ENCODE measurements around the gene SYAP1. TPM values are rescaled to one million over a fixed set of nuclear protein-coding genes. Genes with fewer than 3 reads are reported as not detected.
A peak's percentile ranks its signal among the peaks of the same experiment; 100 is the strongest.

The SYAP1 gene
- total and polyA plus RNA-seq, 9 of the 15 experiments (the other 6 are each of a cell fraction or from before 2014, with no cell fraction given): 5.7 to 35.3 (median 27.6) TPM

DNA sequence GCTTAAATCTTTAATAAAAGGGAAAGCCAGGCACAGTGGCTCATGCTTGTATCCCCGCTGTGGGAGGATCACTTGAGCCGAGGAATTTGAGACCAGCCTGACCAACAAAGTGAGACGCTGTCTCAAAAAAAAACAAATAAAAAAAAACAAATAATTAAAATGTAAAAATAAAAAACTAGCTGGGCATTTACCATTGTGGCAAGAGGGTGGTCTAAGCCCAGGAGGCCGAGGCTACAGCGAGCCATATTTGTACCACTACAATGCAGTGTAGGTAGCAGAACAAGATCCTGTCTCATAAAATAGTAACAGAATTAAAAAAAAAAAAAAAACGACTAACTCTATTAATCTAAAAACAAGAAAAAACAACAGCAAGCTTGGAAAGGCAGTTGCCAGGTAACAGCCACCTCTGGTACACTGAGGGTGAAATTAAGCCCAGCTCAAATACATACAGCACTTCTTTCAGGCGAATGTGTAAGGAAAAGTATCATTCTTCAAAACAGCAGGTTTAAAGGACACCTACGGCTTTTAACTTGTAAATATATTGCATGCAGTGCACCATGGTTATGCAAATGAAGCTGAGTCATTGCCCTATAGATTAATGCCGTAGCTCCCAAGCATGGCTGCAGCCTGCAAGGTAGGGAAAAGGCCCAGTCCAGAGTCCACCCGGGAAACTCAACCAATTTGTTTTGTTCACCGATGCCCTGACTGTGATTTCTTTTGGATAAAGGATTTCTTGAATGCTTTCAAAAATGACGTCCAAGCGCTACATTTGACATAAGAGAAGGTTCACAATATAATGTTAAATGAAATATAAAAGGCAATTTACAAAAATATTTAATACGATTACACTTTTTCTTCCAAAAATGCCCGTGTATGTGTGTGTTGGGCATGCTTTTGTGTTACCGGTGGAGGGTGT is 52.3 kb downstream of the SYAP1 start (continued):
- TF ChIP-seq, protein P1, sequence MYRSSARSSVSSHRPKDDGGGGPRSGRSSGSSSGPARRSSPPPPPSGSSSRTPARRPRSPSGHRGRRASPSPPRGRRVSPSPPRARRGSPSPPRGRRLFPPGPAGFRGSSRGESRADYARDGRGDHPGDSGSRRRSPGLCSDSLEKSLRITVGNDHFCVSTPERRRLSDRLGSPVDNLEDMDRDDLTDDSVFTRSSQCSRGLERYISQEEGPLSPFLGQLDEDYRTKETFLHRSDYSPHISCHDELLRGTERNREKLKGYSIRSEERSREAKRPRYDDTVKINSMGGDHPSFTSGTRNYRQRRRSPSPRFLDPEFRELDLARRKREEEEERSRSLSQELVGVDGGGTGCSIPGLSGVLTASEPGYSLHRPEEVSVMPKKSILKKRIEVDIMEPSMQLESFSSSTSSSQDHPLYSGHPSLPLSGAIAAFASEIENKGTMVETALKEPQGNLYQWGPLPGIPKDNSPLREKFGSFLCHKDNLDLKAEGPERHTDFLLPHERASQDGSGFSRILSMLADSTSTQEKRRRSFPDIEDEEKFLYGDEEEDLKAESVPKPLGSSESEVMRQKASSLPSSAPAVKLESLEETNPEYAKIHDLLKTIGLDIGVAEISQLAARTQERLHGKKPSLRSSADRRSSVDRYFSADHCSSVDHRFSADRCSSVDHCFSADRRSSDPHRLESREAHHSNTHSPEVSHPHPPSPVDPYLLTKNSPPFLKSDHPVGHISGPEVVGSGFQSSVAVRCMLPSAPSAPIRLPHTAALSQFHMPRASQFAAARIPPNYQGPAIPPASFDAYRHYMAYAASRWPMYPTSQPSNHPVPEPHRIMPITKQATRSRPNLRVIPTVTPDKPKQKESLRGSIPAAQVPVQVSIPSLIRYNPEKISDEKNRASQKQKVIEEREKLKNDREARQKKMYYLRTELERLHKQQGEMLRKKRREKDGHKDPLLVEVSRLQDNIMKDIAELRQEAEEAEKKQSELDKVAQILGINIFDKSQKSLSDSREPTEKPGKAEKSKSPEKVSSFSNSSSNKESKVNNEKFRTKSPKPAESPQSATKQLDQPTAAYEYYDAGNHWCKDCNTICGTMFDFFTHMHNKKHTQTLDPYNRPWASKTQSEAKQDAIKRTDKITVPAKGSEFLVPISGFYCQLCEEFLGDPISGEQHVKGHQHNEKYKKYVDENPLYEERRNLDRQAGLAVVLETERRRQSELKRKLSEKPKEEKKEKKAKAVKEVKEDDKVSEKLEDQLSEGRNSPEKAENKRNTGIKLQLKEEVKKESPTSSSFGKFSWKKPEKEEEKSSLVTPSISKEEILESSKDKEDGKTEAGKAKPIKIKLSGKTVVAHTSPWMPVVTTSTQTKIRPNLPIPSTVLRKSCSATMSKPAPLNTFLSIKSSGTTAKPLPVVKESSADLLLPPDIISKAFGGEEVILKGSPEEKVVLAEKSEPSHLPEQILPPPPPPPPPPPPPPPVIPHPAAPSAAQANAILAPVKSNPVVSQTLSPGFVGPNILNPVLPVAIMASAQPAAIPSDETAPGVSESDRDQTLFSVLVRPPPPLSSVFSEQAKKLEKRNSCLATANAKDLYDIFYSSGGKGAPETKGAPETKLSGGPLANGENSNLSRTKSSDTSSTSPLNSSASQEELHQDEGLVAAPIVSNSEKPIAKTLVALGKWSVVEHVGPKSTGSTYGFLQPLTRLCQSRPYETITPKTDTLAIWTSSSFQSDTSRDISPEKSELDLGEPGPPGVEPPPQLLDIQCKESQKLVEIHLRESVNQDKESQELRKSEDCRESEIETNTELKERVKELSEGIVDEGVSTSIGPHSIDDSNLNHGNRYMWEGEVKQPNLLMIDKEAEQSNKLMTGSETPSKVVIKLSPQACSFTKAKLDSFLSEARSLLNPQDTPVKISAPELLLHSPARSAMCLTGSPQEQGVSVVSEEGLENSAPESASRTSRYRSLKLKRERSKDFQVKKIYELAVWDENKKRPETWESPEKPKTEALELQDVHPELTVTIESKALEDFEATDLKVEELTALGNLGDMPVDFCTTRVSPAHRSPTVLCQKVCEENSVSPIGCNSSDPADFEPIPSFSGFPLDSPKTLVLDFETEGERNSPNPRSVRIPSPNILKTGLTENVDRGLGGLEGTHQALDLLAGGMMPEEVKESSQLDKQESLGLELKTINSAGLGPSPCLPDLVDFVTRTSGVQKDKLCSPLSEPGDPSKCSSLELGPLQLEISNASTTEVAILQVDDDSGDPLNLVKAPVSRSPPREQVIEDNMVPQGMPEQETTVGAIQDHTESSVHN (IDR thresholded peaks at IDR 0.05; ENCODE audit: borderline replicate concordance in 1 of 2, low read depth in 1 of 2): peak in 1 of 2 experiments; percentile 95; a peak in 2 of 4 replicates
- no peak for TF ChIP-seq CUX1 (CRISPR knock-in tag; IDR thresholded peaks at IDR 0.05)
- no peak for TF ChIP-seq HDAC8 (tag; IDR thresholded peaks at IDR 0.05)
- TF ChIP-seq ZHX1 (conservative IDR thresholded peaks at IDR 0.05; ENCODE audit: low read length): peak; percentile 42; the same call in 1 of the 2 replicates
- TF ChIP-seq GATAD2A (IDR thresholded peaks at IDR 0.05): no peak
- peak; percentile 53; the same call in 1 of the 2 replicates for TF ChIP-seq MEF2D (tag; conservative IDR thresholded peaks at IDR 0.05; ENCODE audit: low read depth)
- peak; percentile 78 for TF ChIP-seq KHSRP (IDR thresholded peaks at IDR 0.05)
- TF ChIP-seq CBFB (CRISPR knock-in tag; IDR thresholded peaks at IDR 0.05): no peak
- TF ChIP-seq CBFA2T3 (IDR thresholded peaks at IDR 0.05): peak; percentile 37; the same call in 1 of the 2 replicates
- TF ChIP-seq ATF1 (CRISPR knock-in tag; IDR thresholded peaks at IDR 0.05): no peak
- TF ChIP-seq ATF1 (tag; IDR thresholded peaks at IDR 0.05): peak; percentile 64

All from K562 (cell line).